Measurements from ENCODE around the gene CAMK1D. TPM values are rescaled to one million over a fixed set of nuclear protein-coding genes. Genes with fewer than 3 reads are reported as not detected.

The CAMK1D gene
- total and polyA plus RNA-seq, 2 of the 4 experiments (the other 2 are of a cell fraction): 5.0 to 5.3 TPM

DNA sequence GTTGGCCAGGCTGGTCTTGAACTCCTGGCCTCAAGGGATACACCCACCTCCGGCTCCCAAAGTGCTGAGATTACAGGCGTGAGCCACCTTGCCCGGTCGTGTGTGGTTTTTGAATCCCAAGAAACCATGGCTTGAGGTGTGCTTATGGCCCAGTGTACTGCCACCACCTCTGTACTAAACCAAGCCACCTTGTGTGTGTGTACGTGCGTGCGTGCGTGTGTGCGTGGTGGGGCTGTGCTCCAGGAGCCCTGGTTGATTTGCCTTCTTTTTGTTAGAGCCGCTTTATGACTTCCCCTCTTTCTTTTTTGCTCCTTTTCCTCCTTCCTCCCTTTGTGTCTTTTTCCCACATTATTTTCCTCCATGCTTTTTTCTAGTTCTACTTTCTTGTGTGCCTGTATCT is 121.4 kb downstream of the CAMK1D start:
- Histone ChIP-seq H3K9me1 (ENCODE audit: insufficient read depth, low read length) (no peaks in the 10 kb centered on the region), H3K9me3 (ENCODE audit: control insufficient read depth, insufficient read depth, low read length) (no peaks in the 10 kb centered on the region), H4K8ac (ENCODE audit: low read depth in 2 of 2, low read length in 2 of 2) (no peak overlapping the region), H4K91ac (ENCODE audit: insufficient read depth, low read depth, low read length) (no peak overlapping the region), H3K4ac (ENCODE audit: low read depth, low read length) (no peak overlapping the region), H3K27ac (ENCODE audit: insufficient read depth, low read length) (no peak overlapping the region), H2AFZ (replicated peaks; ENCODE audit: low read length, poor library complexity) (no peak overlapping the region), H3K23ac (ENCODE audit: low read depth, low read length) (no peak overlapping the region), H3K79me1 (ENCODE audit: low read depth in 1 of 2, low read length in 2 of 2) (no peaks in the 10 kb centered on the region), H2BK15ac (ENCODE audit: low read depth, low read length) (no peak overlapping the region), H4K5ac (ENCODE audit: low read depth, low read length) (no peak overlapping the region), H4K20me1 (ENCODE audit: insufficient read depth, low read length) (0 out of 2 replicates have a peak, but pooled peaks cover 3% of the 10 kb centered on the region), H2AK9ac (replicated peaks; ENCODE audit: low read depth, low read length, poor library complexity) (no peak overlapping the region), H3K4me1 (ENCODE audit: control insufficient read depth, insufficient read depth, low read length) (no peaks in the 10 kb centered on the region), H2BK120ac (ENCODE audit: low read depth, low read length) (no peak overlapping the region), H3K18ac (ENCODE audit: low read depth, low read length) (no peak overlapping the region), H2AK5ac (ENCODE audit: low read depth, low read length) (no peak overlapping the region), H3K9ac (ENCODE audit: low read depth, low read length) (no peak overlapping the region), H3K4me2 (ENCODE audit: low read depth, low read length) (no peak overlapping the region), H2BK20ac (ENCODE audit: low read depth, low read length) (no peak overlapping the region), H3K4me3 (ENCODE audit: insufficient read depth, low read depth, low read length) (no peak overlapping the region), H3K27me3 (ENCODE audit: control insufficient read depth, insufficient read depth, low read length) (0 out of 2 replicates have a peak, but pooled peaks cover 1% of the 10 kb centered on the region), H3K36me3 (ENCODE audit: control insufficient read depth, insufficient read depth, low read length) (no peaks in the 10 kb centered on the region), H2BK5ac (ENCODE audit: low read depth, low read length, poor library complexity, severe bottlenecking) (no peak overlapping the region), H3K14ac (replicated peaks; ENCODE audit: low read depth, low read length) (no peak overlapping the region), H3K56ac (ENCODE audit: extremely low read depth, insufficient read depth, low read length) (no peak overlapping the region)
- dilution Hi-C loops (cut with HindIII; ENCODE audit: low sequenced_read_pairs, unreplicated experiment) (no loop called here), intact Hi-C loops (cut with micrococcal nuclease) (no loop called here), in situ Hi-C loops (cut with MboI; ENCODE audit: low sequenced_read_pairs) (no loop called here)
- ChIA-PET CTCF (no interaction called here), POLR2A (ENCODE audit: unreplicated experiment) (no interaction called here)
- BruUV-seq (replicated peaks): no TSS peak
- TF ChIP-seq, protein P1, sequence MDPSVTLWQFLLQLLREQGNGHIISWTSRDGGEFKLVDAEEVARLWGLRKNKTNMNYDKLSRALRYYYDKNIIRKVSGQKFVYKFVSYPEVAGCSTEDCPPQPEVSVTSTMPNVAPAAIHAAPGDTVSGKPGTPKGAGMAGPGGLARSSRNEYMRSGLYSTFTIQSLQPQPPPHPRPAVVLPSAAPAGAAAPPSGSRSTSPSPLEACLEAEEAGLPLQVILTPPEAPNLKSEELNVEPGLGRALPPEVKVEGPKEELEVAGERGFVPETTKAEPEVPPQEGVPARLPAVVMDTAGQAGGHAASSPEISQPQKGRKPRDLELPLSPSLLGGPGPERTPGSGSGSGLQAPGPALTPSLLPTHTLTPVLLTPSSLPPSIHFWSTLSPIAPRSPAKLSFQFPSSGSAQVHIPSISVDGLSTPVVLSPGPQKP (IDR thresholded peaks at IDR 0.05; ENCODE audit: borderline replicate concordance, low read depth, low read length): no peak
- no peak for TF ChIP-seq RCOR1 (IDR thresholded peaks at IDR 0.05; ENCODE audit: insufficient replicate concordance, low read length)
- TF ChIP-seq, protein P2, sequence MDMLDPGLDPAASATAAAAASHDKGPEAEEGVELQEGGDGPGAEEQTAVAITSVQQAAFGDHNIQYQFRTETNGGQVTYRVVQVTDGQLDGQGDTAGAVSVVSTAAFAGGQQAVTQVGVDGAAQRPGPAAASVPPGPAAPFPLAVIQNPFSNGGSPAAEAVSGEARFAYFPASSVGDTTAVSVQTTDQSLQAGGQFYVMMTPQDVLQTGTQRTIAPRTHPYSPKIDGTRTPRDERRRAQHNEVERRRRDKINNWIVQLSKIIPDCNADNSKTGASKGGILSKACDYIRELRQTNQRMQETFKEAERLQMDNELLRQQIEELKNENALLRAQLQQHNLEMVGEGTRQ (IDR thresholded peaks at IDR 0.05; ENCODE audit: low read depth, low read length): no peak
- no peak for TF ChIP-seq POLR2A (IDR thresholded peaks at IDR 0.05; ENCODE audit: low read depth, low read length)
- TF ChIP-seq MXI1 (IDR thresholded peaks at IDR 0.05; ENCODE audit: borderline replicate concordance, low read depth, low read length): no peak
- no peak for TF ChIP-seq MAZ (IDR thresholded peaks at IDR 0.05; ENCODE audit: borderline replicate concordance, low read depth, low read length)
- no peak for TF ChIP-seq SMC3 (IDR thresholded peaks at IDR 0.05; ENCODE audit: low read depth, low read length)
- TF ChIP-seq CEBPB (IDR thresholded peaks at IDR 0.05; ENCODE audit: low read depth, low read length): no peak
- TF ChIP-seq FOS (IDR thresholded peaks at IDR 0.05; ENCODE audit: low read depth, low read length): no peak
- no peak for TF ChIP-seq CHD1 (IDR thresholded peaks at IDR 0.05; ENCODE audit: low read depth, low read length)
- no peak for TF ChIP-seq MAFK (IDR thresholded peaks at IDR 0.05; ENCODE audit: low read depth, low read length)
- WGBS, 2 experiments (ENCODE audit: extremely low coverage in 2 of 2, insufficient read length in 1 of 2): no CpG with 5 or more reads among the region's 10 CpGs
- ATAC-seq (ENCODE audit: low read depth) (no peak), DNase-seq (no peak)

Data from IMR-90 (cell line).